Right lobe of liver (tissue), 4 donors: ENCODE measurements around the gene C8A.

Source experiments
- POLR2A ChIP-seq: fragments of 450-650 bp; IDR thresholded peaks from one replicate; pipeline ENCODE4 v1.6.1; 2017; ENCODE audit warnings: antibody characterized with exemption, mild to moderate bottlenecking
- TF ChIP-seq, protein P1 (sequence below), 4 donors: fragments of 200-600 bp in 3 of 4; fragments of 450-650 bp in 1 of 4; IDR thresholded peaks; one replicate each; pipeline versions ENCODE4 v1.5.1 to v1.8.0; 2016 to 2022; ENCODE audit warnings: antibody characterized with exemption in 4 of 4, mild to moderate bottlenecking in 2 of 4
- donor health status: DM: no; HTN: no; CAD: no.
- donor health status: DM: no; HTN: no; CAD: no.
- donor health status: DM: no; HTN: yes; CAD: no.

GRCh38 chr1:56830052-56830451 is 24.5 kb upstream of the C8A start:
- TF ChIP-seq POLR2A: no peak
- TF ChIP-seq, protein P1, sequence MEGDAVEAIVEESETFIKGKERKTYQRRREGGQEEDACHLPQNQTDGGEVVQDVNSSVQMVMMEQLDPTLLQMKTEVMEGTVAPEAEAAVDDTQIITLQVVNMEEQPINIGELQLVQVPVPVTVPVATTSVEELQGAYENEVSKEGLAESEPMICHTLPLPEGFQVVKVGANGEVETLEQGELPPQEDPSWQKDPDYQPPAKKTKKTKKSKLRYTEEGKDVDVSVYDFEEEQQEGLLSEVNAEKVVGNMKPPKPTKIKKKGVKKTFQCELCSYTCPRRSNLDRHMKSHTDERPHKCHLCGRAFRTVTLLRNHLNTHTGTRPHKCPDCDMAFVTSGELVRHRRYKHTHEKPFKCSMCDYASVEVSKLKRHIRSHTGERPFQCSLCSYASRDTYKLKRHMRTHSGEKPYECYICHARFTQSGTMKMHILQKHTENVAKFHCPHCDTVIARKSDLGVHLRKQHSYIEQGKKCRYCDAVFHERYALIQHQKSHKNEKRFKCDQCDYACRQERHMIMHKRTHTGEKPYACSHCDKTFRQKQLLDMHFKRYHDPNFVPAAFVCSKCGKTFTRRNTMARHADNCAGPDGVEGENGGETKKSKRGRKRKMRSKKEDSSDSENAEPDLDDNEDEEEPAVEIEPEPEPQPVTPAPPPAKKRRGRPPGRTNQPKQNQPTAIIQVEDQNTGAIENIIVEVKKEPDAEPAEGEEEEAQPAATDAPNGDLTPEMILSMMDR (IDR thresholded peaks at IDR 0.05): no peak
